Testis (tissue), 3 donors: ENCODE measurements around the gene TMEM120B. TPM values are rescaled to one million over a fixed set of nuclear protein-coding genes. Genes with fewer than 3 reads are reported as not detected.

Experiments
- DNase-seq: peaks from one replicate; pipeline ENCODE4 v3.0.0-alpha.2; 2019
- H3K27ac ChIP-seq, 2 donors: fragments of 200-600 bp; sonication (generic); one replicate each; pipeline ENCODE4 v1.5.1; 2019
- H3K27me3 ChIP-seq: fragments of 200-600 bp; sonication (generic); one replicate; pipeline ENCODE4 v1.5.1; 2019
- H3K36me3 ChIP-seq: fragments of 200-600 bp; sonication (generic); one replicate; pipeline ENCODE4 v1.5.1; 2017; ENCODE audit warnings: low read depth; ENCODE audit errors: missing control alignments
- H3K4me1 ChIP-seq: fragments of 200-600 bp; sonication (generic); one replicate; pipeline ENCODE4 v1.5.1; 2019
- H3K4me3 ChIP-seq, 2 donors: fragments of 200-600 bp; sonication (generic); one replicate each; pipeline ENCODE4 v1.5.1; 2017 to 2019
- H3K9me3 ChIP-seq: fragments of 200-600 bp; sonication (generic); one replicate; pipeline ENCODE4 v1.5.1; 2017
- CTCF ChIP-seq, 3 experiments: fragments of 450-650 bp in 2 of 3; fragments of 200-600 bp in 1 of 3; sonication (generic) in 1 of 3; IDR thresholded peaks; one replicate each; pipeline ENCODE4 v1.5.1; 2016 to 2019; ENCODE audit warnings: antibody characterized with exemption in 3 of 3, mild to moderate bottlenecking in 2 of 3, moderate library complexity in 1 of 3
- POLR2A ChIP-seq: fragments of 450-650 bp; IDR thresholded peaks from one replicate; pipeline ENCODE4 v1.6.1; 2017; ENCODE audit warnings: antibody characterized with exemption, mild to moderate bottlenecking, moderate library complexity
- WGBS, 2 donors: methylation state at CpG; one replicate each; pipeline ENCODE4 v1.1.5; 2018; 5-methylcytosine and 5-hydroxymethylcytosine counted together
- intact Hi-C: fragments of 100-400 bp; cut with DNase I; formaldehyde crosslinking; loops from one replicate; pipeline ENCODE4 v1.15.1; 2023; ENCODE audit warnings: low total_unique reads
- polyA plus RNA-seq: library from polyadenylated mRNA; stranded (reverse); fragments of 350-450 nt; fragmentation: Illumina TruSeq; extraction: RNeasy Lipid Tissue Mini Kit (QIAGEN cat#74804); gene quantifications from one replicate; pipeline ENCODE4 v1.2.3, GENCODE V29; 2014; ENCODE audit warnings: low read depth, low replicate concordance; ENCODE audit not compliant: insufficient read depth
- total RNA-seq, 2 donors: library from RNA; depleted of rRNA; stranded (reverse); fragments of >200 nt; gene quantifications; one replicate each; pipeline ENCODE4 v1.2.3, GENCODE V29; 2016

Gene TMEM120B
- total and polyA plus RNA-seq, 3 donors from 2014 or later, result 4.9 to 17.2 (median 16.9) TPM

- no peak for DNase-seq
- H3K27ac ChIP-seq, result no peak overlapping the region
- no peaks in the 10 kb centered on the region for H3K9me3 ChIP-seq
- H3K4me3 ChIP-seq, result no peak overlapping the region
- intact Hi-C loops, result no loop called here
- WGBS, 2 donors, result 93% methylated on average over 3 to 17 of the region's 17 CpGs
- no peak for TF ChIP-seq CTCF (IDR thresholded peaks at IDR 0.05)
- no peak for TF ChIP-seq POLR2A
- no peaks in the 10 kb centered on the region for H3K27me3 ChIP-seq
- H3K4me1 ChIP-seq, result peaks cover 17% of the 10 kb centered on the region
- H3K36me3 ChIP-seq, result no peaks in the 10 kb centered on the region
Observed at GRCh38 chr12:121779422-121779895, 66.9 kb downstream of the TMEM120B start.

GRCh38 chr12:121780429-121780828 is 67.9 kb downstream of the TMEM120B start:
- intact Hi-C loops, result no loop called here
- Histone ChIP-seq H3K9me3 (no peaks in the 10 kb centered on the region), H3K4me1 (peaks cover 17% of the 10 kb centered on the region), H3K4me3 (no peak overlapping the region), H3K27ac (no peak overlapping the region), H3K36me3 (no peaks in the 10 kb centered on the region), H3K27me3 (no peaks in the 10 kb centered on the region)
- DNase-seq, result no peak
- TF ChIP-seq POLR2A, result no peak
- TF ChIP-seq CTCF (IDR thresholded peaks at IDR 0.05), result no peak
- 83 to 99% methylated on average over 10 to 11 of the region's 11 CpGs for WGBS, 2 donors

- DNase-seq, result no peak
- Histone ChIP-seq H3K4me3 (no peak overlapping the region), H3K4me1 (peaks cover 17% of the 10 kb centered on the region), H3K27ac (peak overlapping the region; percentile 52 to 66), H3K36me3 (no peaks in the 10 kb centered on the region), H3K27me3 (no peaks in the 10 kb centered on the region), H3K9me3 (no peaks in the 10 kb centered on the region)
- intact Hi-C loops, result no loop called here
- WGBS, 2 donors, result 45 to 48% methylated on average over 8 to 12 of the region's 12 CpGs
- TF ChIP-seq POLR2A, result no peak
- peak in 1 of 3 experiments; percentile 12 for TF ChIP-seq CTCF (IDR thresholded peaks at IDR 0.05)
Observed at GRCh38 chr12:121781484-121781997, 69.0 kb downstream of the TMEM120B start.

GRCh38 chr12:121781998-121782979 is 69.7 kb downstream of the TMEM120B start:
- intact Hi-C loops, result no loop called here
- 33 to 53% methylated on average over 14 of the region's 14 CpGs for WGBS, 2 donors

More at GRCh38 chr12:121781998-121782979, 69.7 kb downstream of the TMEM120B start:
- DNase-seq, result no peak
- Histone ChIP-seq H3K27me3 (no peaks in the 10 kb centered on the region), H3K36me3 (no peaks in the 10 kb centered on the region), H3K4me1 (peaks cover 17% of the 10 kb centered on the region), H3K27ac (peak overlapping the region; percentile 52 to 66), H3K9me3 (no peaks in the 10 kb centered on the region), H3K4me3 (no peak overlapping the region)
- TF ChIP-seq POLR2A, result no peak
- no peak for TF ChIP-seq CTCF (IDR thresholded peaks at IDR 0.05)
